Mucosa of gallbladder (tissue), 1 donor: Measurements from ENCODE around the gene OVCH2. TPM values are rescaled to one million over a fixed set of nuclear protein-coding genes. Genes with fewer than 3 reads are reported as not detected.
"Not testable (repeated sequence)": the region's sequence is repeated elsewhere in the genome, so short reads cannot be mapped to it uniquely, and the experiment has no call there.

Experiments used
- DNase-seq: peaks from one replicate; pipeline ENCODE4 v3.0.0-alpha.2; 2020; ENCODE audit warnings: low spot score
- total RNA-seq: library from RNA; stranded (reverse); gene quantifications from one replicate; pipeline ENCODE4 v1.2.1, GENCODE V29; 2021
- donor health status: DM: no; HTN: no; CAD: no.

OVCH2 gene, protein sequence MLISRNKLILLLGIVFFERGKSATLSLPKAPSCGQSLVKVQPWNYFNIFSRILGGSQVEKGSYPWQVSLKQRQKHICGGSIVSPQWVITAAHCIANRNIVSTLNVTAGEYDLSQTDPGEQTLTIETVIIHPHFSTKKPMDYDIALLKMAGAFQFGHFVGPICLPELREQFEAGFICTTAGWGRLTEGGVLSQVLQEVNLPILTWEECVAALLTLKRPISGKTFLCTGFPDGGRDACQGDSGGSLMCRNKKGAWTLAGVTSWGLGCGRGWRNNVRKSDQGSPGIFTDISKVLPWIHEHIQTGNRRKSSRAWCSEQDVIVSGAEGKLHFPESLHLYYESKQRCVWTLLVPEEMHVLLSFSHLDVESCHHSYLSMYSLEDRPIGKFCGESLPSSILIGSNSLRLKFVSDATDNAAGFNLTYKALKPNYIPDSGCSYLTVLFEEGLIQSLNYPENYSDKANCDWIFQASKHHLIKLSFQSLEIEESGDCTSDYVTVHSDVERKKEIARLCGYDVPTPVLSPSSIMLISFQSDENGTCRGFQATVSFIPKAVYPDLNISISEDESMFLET
- 0.20 TPM for total RNA-seq

- DNase-seq: no peak
These were observed at the start of gene OVCH2 for GRCh38 chr11:7706377-7706776. TSS of gene OVCH2 (minus strand) at chr11:7706477. CDS start at chr11:7706394, 83 bp downstream.

DNA sequence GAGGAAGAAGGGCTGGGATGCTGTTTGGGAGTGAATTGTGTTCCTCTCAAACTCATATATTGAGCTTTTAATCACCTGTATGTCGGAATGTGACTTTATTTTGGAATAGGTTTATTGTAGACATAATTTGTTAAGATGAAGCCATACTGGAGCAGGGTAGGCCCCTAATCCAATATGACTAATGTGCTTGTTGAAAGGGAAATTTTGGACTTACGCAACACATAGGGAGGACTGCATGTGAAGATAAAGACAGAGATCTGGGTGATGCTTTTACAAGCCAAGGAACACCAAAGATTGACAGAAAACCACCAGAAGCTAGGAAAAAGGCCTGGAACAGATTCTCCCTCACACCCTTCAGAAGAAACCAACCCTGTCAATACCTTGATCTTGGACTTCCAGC lies 43.2 kb upstream of the OVCH2 start:
- no peak for DNase-seq

GRCh38 chr11:7734767-7735166 lies 28.5 kb upstream of the OVCH2 start:
- DNase-seq: not testable (repeated sequence)

DNA sequence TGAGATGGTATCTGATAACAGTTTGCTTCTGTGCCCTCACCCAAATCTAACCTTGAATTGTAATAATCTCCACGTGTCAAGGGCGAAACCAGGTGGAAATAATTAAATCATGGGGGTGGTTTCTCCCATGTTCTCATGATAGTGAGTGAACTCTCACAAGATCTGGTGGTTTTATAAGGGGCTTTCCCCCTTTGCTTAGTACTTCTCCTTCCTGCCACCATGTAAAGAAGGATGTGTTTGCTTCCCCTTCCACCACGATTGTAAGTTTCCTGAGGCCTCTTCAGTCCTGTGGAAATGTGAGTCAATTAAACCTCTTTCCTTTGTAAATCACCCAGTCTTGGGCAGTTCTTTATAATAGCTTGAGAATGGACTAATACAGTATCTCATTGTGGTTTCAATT lies 8.5 kb upstream of the OVCH2 start:
- DNase-seq: no peak

DNA sequence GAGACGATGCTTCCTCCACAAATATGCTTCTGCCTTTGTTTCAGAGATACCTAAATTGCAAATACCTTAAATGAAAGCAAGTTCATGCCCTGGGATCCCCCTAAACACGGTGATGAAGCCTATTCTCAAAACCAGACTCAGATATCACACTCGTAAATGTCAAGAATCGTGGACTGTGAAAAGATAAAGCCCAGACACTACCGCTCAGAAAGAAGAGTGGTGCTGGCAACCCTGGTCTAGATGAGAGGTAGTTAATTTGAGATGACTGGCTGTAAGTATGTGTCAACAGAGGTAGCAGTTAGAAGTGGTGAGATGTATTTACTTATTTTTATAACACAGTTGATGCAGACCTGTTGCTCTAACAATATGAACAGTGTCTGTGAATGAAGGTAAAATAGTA lies 2.5 kb downstream of the OVCH2 start:
- DNase-seq: no peak

- no peak for DNase-seq
These were observed 9.9 kb downstream of the OVCH2 start for GRCh38 chr11:7696424-7696823.

DNA sequence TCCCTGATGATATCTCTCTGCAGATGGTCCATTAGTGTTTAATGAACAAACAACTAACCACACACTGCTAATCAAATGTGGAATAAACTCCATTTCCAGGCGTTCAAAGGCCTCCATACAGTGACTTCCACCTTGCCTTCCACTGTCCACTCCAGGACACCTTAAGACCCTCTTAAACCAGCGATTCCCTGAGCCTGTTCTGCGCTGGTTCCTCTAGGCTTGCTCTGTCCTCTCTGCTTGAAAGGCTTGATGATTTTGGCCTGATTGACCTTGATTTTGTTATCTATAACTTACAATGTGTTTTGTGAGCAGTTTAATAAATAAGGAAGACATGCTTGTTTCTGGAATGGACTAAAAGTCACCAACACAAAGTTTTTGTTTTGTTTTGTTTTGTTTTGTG lies 12.0 kb downstream of the OVCH2 start:
- DNase-seq: no peak

GRCh38 chr11:7692426-7692825 lies 13.9 kb downstream of the OVCH2 start:
- DNase-seq: no peak

GRCh38 chr11:7691759-7692350 lies 14.4 kb downstream of the OVCH2 start:
- no peak for DNase-seq

- DNase-seq: no peak
These were observed 15.6 kb downstream of the OVCH2 start for GRCh38 chr11:7690648-7691047.

GRCh38 chr11:7689239-7689638 lies 17.0 kb downstream of the OVCH2 start:
- no peak for DNase-seq

- no peak for DNase-seq
These were observed 17.9 kb downstream of the OVCH2 start for GRCh38 chr11:7688238-7688826.

DNA sequence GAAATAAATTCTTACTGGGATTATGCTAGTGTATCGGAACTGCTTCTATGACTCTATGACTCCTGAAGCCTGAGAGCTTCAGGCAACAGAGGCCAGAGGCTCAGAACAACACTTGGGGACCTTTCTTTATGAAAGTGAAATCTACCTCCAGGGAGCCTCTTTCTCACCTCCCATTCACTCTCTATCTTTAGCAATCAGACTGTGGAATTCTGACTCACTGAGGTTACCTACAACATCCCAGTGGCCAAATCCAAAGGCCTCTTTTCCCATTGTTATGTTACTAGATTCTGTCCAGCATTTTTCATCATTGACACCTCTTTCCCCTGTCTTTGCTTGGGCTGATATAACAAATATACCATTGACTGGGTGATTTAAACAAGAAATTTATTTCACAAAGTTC lies 18.9 kb downstream of the OVCH2 start:
- DNase-seq: no peak

- no peak for DNase-seq
These were observed 19.5 kb downstream of the OVCH2 start for GRCh38 chr11:7686761-7687160.

DNA sequence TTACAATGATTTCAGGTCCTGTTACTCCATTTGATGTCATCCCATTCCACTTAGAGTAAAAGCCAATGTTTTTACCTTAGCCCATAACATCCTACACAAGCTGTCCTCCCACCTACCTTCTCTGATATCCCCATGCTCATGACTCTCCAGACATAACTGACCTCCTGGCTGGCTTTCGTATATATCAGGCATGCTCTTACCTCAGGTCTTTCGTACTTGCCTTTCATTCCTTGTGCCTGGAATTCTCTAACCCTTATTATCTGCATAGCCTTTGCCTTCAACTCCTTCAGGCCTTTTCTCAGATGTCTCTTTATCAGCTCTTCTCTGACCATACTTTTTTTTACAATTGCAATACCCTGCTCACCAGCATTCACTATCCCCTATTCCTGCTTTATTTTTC lies 22.7 kb downstream of the OVCH2 start:
- DNase-seq: no peak

- no peak for DNase-seq
These were observed 28.5 kb downstream of the OVCH2 start for GRCh38 chr11:7677796-7678201.

DNA sequence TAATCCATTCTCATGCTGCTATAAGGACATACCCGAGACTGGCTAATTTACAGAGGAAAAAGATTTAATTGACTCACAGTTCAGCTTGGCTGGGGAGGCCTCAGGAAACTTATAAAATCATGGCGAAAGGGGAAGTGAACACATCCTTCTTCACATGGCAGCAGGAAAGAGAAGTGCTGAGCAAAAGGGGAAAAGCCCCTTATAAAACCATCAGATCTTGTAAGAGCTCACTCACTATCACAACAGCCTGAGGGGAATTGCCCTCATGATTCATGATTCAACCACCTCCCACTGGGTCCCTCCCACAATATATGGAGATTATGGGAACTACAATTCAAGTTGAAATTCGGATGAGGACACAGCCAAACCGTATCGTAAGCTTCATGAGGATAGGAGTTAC lies 29.2 kb downstream of the OVCH2 start:
- DNase-seq: no peak

DNA sequence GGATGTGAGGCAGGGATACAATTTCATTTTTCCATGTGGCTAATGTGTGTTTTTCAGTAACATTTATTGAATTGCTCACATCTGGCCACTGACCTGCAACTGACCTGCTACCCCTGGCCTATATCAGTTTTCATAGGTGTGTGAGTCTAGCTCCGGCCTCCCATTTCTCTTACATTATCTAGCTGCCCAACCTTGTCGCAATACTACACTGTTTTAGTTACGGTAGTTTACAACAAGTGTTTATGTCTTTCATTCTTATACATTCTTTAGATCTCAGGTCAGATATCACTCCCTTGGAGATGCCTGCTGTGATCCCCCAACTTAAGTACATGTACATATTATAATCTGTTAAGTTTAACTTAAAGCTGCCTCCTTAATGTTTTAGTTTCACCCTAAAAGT lies 30.6 kb downstream of the OVCH2 start:
- DNase-seq: no peak

DNA sequence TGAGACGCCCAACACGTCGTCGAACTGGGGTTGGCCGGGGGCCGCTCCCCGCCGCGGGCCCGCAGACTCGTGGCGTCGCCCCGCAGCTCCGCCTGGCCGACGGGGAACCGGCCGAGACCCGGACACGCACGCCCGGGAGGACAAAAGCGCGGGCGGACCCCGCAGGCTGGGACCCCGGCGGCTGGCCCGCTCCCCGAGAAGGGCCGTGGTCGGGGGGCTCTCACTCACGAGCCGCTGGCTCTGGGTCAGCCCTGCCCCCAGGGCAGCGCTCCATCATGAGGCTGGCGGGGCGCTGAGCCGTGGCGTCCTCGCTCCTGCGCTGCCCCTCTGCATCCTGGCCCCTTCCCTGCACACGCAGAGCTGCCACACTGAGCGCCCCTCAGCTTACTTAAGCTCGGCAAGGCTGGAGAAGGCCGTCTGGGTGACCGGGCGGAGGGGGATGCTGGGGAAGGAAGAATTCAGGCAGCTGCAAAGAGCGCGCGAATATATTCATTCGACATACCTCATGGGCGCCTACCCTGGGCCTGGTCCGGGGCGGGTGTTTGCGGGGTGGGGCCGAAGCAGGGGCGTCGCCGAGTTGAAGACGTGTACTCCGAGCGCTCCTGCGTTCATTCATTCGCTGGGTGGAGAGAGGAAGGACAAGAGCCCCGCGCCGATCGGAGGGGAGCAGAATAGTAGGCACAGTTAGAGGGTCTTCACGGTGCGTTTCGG lies 32.4 kb downstream of the OVCH2 start:
- peak; percentile 28 for DNase-seq

- peak; percentile 57 for DNase-seq
These were observed 33.1 kb downstream of the OVCH2 start, which contains the start of gene CYB5R2 for GRCh38 chr11:7672960-7673723. TSS of gene CYB5R2 (minus strand) at chr11:7673500. CDS start at chr11:7672825, 675 bp downstream.

- DNase-seq: no peak
These were observed 33.9 kb downstream of the OVCH2 start for GRCh38 chr11:7672276-7672959.
